Natural killer cell (primary cell): Measurements from ENCODE around the gene TNXB. TPM values are rescaled to one million over a fixed set of nuclear protein-coding genes. Genes with fewer than 3 reads are reported as not detected.
"Not testable (repeated sequence)": the region's sequence is repeated elsewhere in the genome, so short reads cannot be mapped to it uniquely, and the experiment has no call there.

Source experiments
- ATAC-seq, 3 donors: fragments of 150-1000 bp in 2 of 3; fragments of 200-7000 bp in 1 of 3; cut with Tn5 transposase; 1 replicate in 1 of 3; 2 replicates in 2 of 3; pipeline ENCODE4 v1.10.0; 2021; ENCODE audit warnings: mild to moderate bottlenecking in 2 of 3, moderate library complexity in 2 of 3
- DNase-seq, 2 donors: peaks; one replicate each; pipeline versions ENCODE4 v3.0.0 to v3.0.0-alpha.2; 2013 to 2021; ENCODE audit warnings: mixed read lengths in 1 of 2
- H3K27ac ChIP-seq: one replicate; pipeline ENCODE4 v1.5.1; 2013; ENCODE audit warnings: mild to moderate bottlenecking, low read length
- H3K27me3 ChIP-seq: one replicate; pipeline ENCODE4 v1.6.1; 2013; ENCODE audit warnings: low read length; ENCODE audit not compliant: control insufficient read depth, insufficient read depth
- H3K36me3 ChIP-seq: one replicate; pipeline ENCODE4 v1.6.1; 2013; ENCODE audit warnings: low read length; ENCODE audit not compliant: control insufficient read depth, insufficient read depth
- H3K4me1 ChIP-seq: one replicate; pipeline ENCODE4 v1.6.1; 2013; ENCODE audit warnings: low read length; ENCODE audit not compliant: control insufficient read depth, insufficient read depth
- H3K4me3 ChIP-seq: one replicate; pipeline ENCODE4 v1.5.1; 2013; ENCODE audit warnings: low read length
- H3K9me3 ChIP-seq: one replicate; pipeline ENCODE4 v1.6.1; 2013; ENCODE audit warnings: low read length; ENCODE audit not compliant: control insufficient read depth, insufficient read depth
- H3K27ac Mint-ChIP-seq, 2 donors: one replicate each; pipeline ENCODE4 v1.8.0; 2022; ENCODE audit warnings: mild to moderate bottlenecking in 2 of 2, mixed read lengths in 2 of 2, moderate library complexity in 1 of 2
- H3K27me3 Mint-ChIP-seq, 2 donors: one replicate each; pipeline ENCODE4 v1.8.0; 2022; ENCODE audit warnings: low read depth in 2 of 2, mixed read lengths in 2 of 2
- H3K36me3 Mint-ChIP-seq: one replicate; pipeline ENCODE4 v1.8.0; 2022; ENCODE audit warnings: mixed read lengths
- H3K4me1 Mint-ChIP-seq, 2 donors: one replicate each; pipeline ENCODE4 v1.8.0; 2022; ENCODE audit warnings: mixed read lengths in 2 of 2
- H3K4me3 Mint-ChIP-seq: one replicate; pipeline ENCODE4 v1.8.0; 2022; ENCODE audit warnings: mild to moderate bottlenecking, moderate library complexity, mixed read lengths
- H3K9me3 Mint-ChIP-seq, 2 donors: one replicate each; pipeline ENCODE4 v1.8.0; 2022; ENCODE audit warnings: mixed read lengths in 2 of 2
- CTCF ChIP-seq: fragments of 200-600 bp; IDR thresholded peaks from one replicate; pipeline ENCODE4 v1.8.0; 2022; ENCODE audit warnings: antibody characterized with exemption
- WGBS: methylation state at CpG from one replicate; pipeline ENCODE4 v1.1.7; 2013; ENCODE audit warnings: missing lambda C conversion rate; ENCODE audit not compliant: insufficient coverage; 5-methylcytosine and 5-hydroxymethylcytosine counted together
- intact Hi-C: fragments of 100-400 bp; cut with micrococcal nuclease; formaldehyde crosslinking; loops from one replicate; pipeline ENCODE4 v1.14.2; 2022
- total RNA-seq, 4 donors: library from RNA; stranded (reverse); fragments of 120-200 nt in 1 of 4; gene quantifications; one replicate each; pipeline versions ENCODE4 v1.2.3 to v1.2.4, GENCODE V29; 2013 to 2022

TNXB gene
- total RNA-seq, 3 donors from 2014 or later (not counting 1 experiment from before 2014, with no cell fraction given): 11.7 to 15.2 (median 13.5) TPM

GRCh38 chr6:32107406-32107805, 1.7 kb downstream of the TNXB start:
- no peak overlapping the region for H3K4me3 Mint-ChIP-seq
- peaks cover 7 to 26% of the 10 kb centered on the region in 2 donors for H3K4me1 Mint-ChIP-seq

GRCh38 chr6:32105433-32105832, 3.7 kb downstream of the TNXB start:
- peaks cover 28 to 32% of the 10 kb centered on the region in 2 donors for H3K27me3 Mint-ChIP-seq
- H3K9me3 Mint-ChIP-seq: no peaks in the 10 kb centered on the region
- 89% methylated on average over 3 of the region's 4 CpGs for WGBS
- no peak for TF ChIP-seq CTCF
- DNase-seq (no peak), ATAC-seq (no peak)
- H3K4me1 ChIP-seq: peaks cover 9% of the 10 kb centered on the region
- peaks cover 7 to 25% of the 10 kb centered on the region in 2 donors for H3K4me1 Mint-ChIP-seq
- intact Hi-C loops: no loop called here
- no peaks in the 10 kb centered on the region for H3K36me3 ChIP-seq
- no peak overlapping the region for H3K27ac Mint-ChIP-seq
- no peak overlapping the region for H3K4me3 ChIP-seq
- H3K27me3 ChIP-seq: peaks cover 11% of the 10 kb centered on the region
- H3K27ac ChIP-seq: no peak overlapping the region
- no peaks in the 10 kb centered on the region for H3K36me3 Mint-ChIP-seq
- H3K9me3 ChIP-seq: no peaks in the 10 kb centered on the region
- H3K4me3 Mint-ChIP-seq: no peak overlapping the region

More at GRCh38 chr6:32107406-32107805, 1.7 kb downstream of the TNXB start:
- Mint-ChIP-seq H3K27me3 (peaks cover 26 to 32% of the 10 kb centered on the region in 2 donors), H3K27ac (no peak overlapping the region), H3K9me3 (no peaks in the 10 kb centered on the region), H3K36me3 (no peaks in the 10 kb centered on the region)
- Histone ChIP-seq H3K27ac (no peak overlapping the region), H3K4me1 (peaks cover 9% of the 10 kb centered on the region), H3K27me3 (peaks cover 11% of the 10 kb centered on the region), H3K36me3 (no peaks in the 10 kb centered on the region), H3K9me3 (no peaks in the 10 kb centered on the region), H3K4me3 (no peak overlapping the region)
- no peak for TF ChIP-seq CTCF
- 100% methylated on average over 1 of the region's 1 CpG for WGBS
- DNase-seq (no peak), ATAC-seq (no peak)
- intact Hi-C loops: no loop called here

GRCh38 chr6:32102255-32102654, 6.9 kb downstream of the TNXB start:
- DNase-seq: no peak
- peaks cover 34 to 37% of the 10 kb centered on the region in 2 donors for H3K27me3 Mint-ChIP-seq
- H3K4me1 ChIP-seq: no peaks in the 10 kb centered on the region
- TF ChIP-seq CTCF: no peak
- H3K27ac Mint-ChIP-seq: no peak overlapping the region
- H3K4me1 Mint-ChIP-seq: no peaks in the 10 kb centered on the region
- H3K9me3 ChIP-seq: no peaks in the 10 kb centered on the region
- H3K4me3 Mint-ChIP-seq: no peak overlapping the region
- H3K27me3 ChIP-seq: peaks cover 7% of the 10 kb centered on the region
- no peak overlapping the region for H3K4me3 ChIP-seq
- intact Hi-C loops: no loop called here
- no peak for ATAC-seq
- H3K36me3 ChIP-seq: no peaks in the 10 kb centered on the region
- no peaks in the 10 kb centered on the region for H3K9me3 Mint-ChIP-seq
- 93% methylated on average over 1 of the region's 3 CpGs for WGBS
- no peak overlapping the region for H3K27ac ChIP-seq
- no peaks in the 10 kb centered on the region for H3K36me3 Mint-ChIP-seq

GRCh38 chr6:32100251-32100650, 8.9 kb downstream of the TNXB start:
- DNase-seq, H3K4me1 Mint-ChIP-seq, H3K9me3 ChIP-seq, H3K36me3 Mint-ChIP-seq, ATAC-seq, H3K27ac Mint-ChIP-seq, H3K9me3 Mint-ChIP-seq, intact Hi-C loops, H3K4me1 ChIP-seq, H3K4me3 ChIP-seq, H3K27ac ChIP-seq, H3K36me3 ChIP-seq, H3K4me3 Mint-ChIP-seq: not testable (repeated sequence)
- H3K27me3 Mint-ChIP-seq: peaks cover 35 to 45% of the 10 kb centered on the region in 2 donors
- peaks cover 11% of the 10 kb centered on the region for H3K27me3 ChIP-seq
- 94% methylated on average over 8 of the region's 8 CpGs for WGBS
